ENCODE data around the gene ALPK3.

ALPK3 gene

DNA sequence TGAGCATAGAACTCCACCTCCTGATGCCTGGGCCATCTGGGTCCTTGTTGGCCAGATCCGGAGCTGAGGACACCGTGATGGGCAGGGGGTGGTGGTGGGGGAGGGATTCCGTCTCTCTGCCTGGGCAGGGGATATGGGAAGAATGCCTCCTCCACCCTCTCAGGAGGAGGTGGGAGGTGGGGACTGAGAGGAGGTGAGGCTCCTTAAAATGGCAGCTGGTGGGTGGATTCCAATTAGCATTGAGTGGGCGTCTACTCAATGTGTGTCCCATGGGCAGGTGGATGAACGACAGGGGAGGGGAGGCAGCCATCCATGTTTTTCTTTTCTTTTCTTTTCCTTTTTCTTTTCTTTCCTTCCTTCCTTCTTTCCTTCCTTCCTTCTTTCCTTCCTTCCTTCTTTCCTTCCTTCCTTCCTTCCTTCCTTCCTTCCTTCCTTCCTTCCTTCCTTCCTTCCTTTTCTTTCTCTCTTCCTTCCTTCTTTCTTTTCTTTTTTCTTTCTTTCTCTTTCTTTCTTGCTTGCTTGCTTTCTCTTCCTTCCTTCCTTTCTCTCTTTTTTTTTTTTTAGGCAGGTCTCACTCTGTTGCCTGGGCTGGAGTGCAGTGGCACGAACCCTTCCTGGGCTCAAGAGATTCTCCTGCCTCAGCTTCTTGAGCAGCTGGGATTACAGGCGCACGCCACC is 72.3 kb downstream of the ALPK3 start:
- H3K9ac ChIP-seq (ENCODE audit: insufficient read length): no peak overlapping the region
- TF ChIP-seq POLR2AphosphoS5 (IDR thresholded peaks at IDR 0.05; ENCODE audit: borderline replicate concordance, low read depth, low read length) (no peak), FOXP2 (optimal IDR thresholded peaks at IDR 0.05; ENCODE audit: control extremely low read depth, extremely low read length, insufficient read depth) (no peak), EZH2 (IDR thresholded peaks at IDR 0.05) (no peak)
- DNase-seq (ENCODE audit: low read depth, low spot score): no peak
- H3K4me3 ChIP-seq: no peak overlapping the region
- H3K9me3 ChIP-seq (ENCODE audit: low read depth, low read length): no peaks in the 10 kb centered on the region
- H3K27ac ChIP-seq: no peak overlapping the region
- no peaks in the 10 kb centered on the region for H3K36me3 ChIP-seq (ENCODE audit: insufficient read depth, low read length)

DNA sequence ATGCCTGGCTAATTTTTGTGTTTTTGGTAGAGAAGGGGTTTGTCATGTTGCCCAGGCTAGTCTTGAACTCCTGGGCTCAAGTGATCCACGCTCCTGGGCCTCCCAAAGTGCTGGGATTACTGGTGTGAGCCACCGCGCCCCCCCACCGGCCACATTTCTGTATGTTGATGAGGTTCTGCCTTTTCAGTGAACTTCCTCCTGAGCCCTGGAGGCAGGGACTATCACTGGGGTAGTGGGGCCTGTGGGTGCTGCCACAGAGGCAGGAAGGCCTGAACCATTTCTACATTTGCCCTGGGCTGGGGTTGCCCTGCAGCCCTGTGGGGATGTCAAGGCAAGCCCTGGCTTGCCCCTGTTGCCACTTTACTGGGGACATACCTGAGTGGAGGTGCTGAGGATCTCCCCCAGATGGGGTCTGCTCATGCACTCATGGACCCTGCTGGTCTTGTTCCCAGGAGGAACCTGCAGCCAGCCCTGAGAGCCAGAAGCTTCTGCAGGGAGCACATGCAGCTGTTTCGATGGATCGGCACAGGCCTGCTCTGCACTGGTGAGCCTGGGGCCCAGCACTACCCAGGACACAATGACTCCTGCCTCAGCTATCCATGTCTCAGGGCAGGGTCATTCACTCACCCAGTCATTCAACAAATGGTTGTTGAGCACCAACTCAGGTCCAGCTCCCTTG is 73.0 kb downstream of the ALPK3 start:
- Histone ChIP-seq H3K9me3 (ENCODE audit: low read depth, low read length) (no peaks in the 10 kb centered on the region), H3K9ac (ENCODE audit: insufficient read length) (no peak overlapping the region), H3K27ac (no peak overlapping the region), H3K36me3 (ENCODE audit: insufficient read depth, low read length) (no peaks in the 10 kb centered on the region), H3K4me3 (no peak overlapping the region)
- no peak for DNase-seq (ENCODE audit: low read depth, low spot score)
- TF ChIP-seq EZH2 (IDR thresholded peaks at IDR 0.05): no peak
- TF ChIP-seq POLR2AphosphoS5 (IDR thresholded peaks at IDR 0.05; ENCODE audit: borderline replicate concordance, low read depth, low read length): no peak
- no peak for TF ChIP-seq FOXP2 (optimal IDR thresholded peaks at IDR 0.05; ENCODE audit: control extremely low read depth, extremely low read length, insufficient read depth)

DNA sequence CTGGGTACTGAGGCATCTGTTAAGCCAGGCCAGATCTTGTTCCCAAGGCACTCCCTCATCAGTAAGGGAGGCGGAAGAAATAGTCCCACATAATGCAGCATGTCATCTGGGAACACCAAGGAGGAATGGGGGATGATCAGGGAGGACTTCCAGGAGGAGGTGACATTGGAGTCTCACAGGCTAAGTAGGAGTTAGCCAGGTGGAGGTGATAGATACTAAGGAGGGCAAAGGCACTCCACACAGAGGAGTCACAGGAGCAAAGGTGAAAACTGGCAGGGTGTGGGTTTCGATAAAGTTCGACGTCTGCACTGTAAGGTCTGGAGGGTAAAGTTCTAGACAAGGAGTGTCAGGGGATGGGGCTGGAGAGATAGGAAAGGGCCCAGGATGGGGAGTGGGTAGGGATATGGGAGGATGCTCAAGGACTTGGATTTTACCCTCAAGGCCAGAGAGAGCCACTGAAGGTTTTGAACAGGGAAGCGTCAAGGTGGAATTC is 73.6 kb downstream of the ALPK3 start:
- no peak overlapping the region for H3K9ac ChIP-seq (ENCODE audit: insufficient read length)
- no peaks in the 10 kb centered on the region for H3K36me3 ChIP-seq (ENCODE audit: insufficient read depth, low read length)
- no peaks in the 10 kb centered on the region for H3K9me3 ChIP-seq (ENCODE audit: low read depth, low read length)
- no peak for DNase-seq (ENCODE audit: low read depth, low spot score)
- TF ChIP-seq FOXP2 (optimal IDR thresholded peaks at IDR 0.05; ENCODE audit: control extremely low read depth, extremely low read length, insufficient read depth) (no peak), POLR2AphosphoS5 (IDR thresholded peaks at IDR 0.05; ENCODE audit: borderline replicate concordance, low read depth, low read length) (no peak), EZH2 (IDR thresholded peaks at IDR 0.05) (no peak)
- no peak overlapping the region for H3K27ac ChIP-seq
- H3K4me3 ChIP-seq: no peak overlapping the region

DNA sequence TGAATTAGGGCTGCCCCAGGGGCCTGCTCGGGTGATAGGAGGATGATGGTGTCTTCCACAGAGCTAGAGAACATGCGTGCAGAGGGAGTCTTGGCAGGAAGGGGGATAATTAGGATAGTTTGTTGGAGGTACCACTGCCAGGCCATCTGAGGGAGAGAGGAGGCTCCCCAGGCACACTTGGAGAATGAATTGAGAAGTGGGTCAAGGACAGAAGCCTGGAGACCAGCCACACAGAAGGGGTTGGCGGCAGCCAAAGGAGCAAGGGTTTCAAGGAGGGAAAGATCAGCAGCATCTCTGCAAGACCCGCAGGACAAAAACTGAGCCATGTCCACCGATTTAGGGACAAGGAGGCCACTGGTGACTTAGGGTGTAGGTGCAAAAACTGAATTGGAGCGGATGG is 74.2 kb downstream of the ALPK3 start:
- Histone ChIP-seq H3K36me3 (ENCODE audit: insufficient read depth, low read length) (no peaks in the 10 kb centered on the region), H3K9me3 (ENCODE audit: low read depth, low read length) (no peaks in the 10 kb centered on the region), H3K4me3 (no peak overlapping the region), H3K27ac (no peak overlapping the region), H3K9ac (ENCODE audit: insufficient read length) (no peak overlapping the region)
- TF ChIP-seq POLR2AphosphoS5 (IDR thresholded peaks at IDR 0.05; ENCODE audit: borderline replicate concordance, low read depth, low read length) (no peak), EZH2 (IDR thresholded peaks at IDR 0.05) (no peak), FOXP2 (optimal IDR thresholded peaks at IDR 0.05; ENCODE audit: control extremely low read depth, extremely low read length, insufficient read depth) (no peak)
- DNase-seq (ENCODE audit: low read depth, low spot score): no peak

DNA sequence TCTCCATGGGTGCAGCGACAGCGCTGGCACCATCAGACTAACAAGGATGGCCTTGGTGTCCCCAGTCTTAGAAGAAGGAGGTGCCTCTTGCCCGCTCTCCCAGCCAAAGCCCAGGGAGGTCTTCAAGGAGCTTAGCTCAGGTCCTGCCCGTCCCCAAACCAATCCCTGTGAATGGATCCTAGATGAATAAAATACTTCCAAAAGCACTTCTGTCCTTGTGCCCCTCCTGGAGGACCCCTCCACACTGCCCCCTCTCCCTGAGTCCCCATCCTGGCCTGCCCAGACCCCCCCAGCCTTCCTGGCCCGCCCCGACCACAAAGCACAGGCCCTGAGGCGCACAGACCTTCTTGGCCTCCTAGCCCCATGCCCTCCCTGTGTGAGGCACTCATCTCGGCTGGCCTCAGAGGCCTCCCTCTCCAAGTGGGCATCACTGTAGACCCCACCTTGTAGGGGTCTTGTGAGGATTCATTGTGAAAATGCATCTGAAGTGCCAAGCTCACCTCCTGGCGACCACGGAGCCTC is 75.7 kb downstream of the ALPK3 start:
- Histone ChIP-seq H3K36me3 (ENCODE audit: insufficient read depth, low read length) (no peaks in the 10 kb centered on the region), H3K4me3 (no peak overlapping the region), H3K9me3 (ENCODE audit: low read depth, low read length) (no peaks in the 10 kb centered on the region), H3K9ac (ENCODE audit: insufficient read length) (no peak overlapping the region), H3K27ac (no peak overlapping the region)
- TF ChIP-seq POLR2AphosphoS5 (IDR thresholded peaks at IDR 0.05; ENCODE audit: borderline replicate concordance, low read depth, low read length) (no peak), EZH2 (IDR thresholded peaks at IDR 0.05) (no peak), FOXP2 (optimal IDR thresholded peaks at IDR 0.05; ENCODE audit: control extremely low read depth, extremely low read length, insufficient read depth) (no peak)
- no peak for DNase-seq (ENCODE audit: low read depth, low spot score)

DNA sequence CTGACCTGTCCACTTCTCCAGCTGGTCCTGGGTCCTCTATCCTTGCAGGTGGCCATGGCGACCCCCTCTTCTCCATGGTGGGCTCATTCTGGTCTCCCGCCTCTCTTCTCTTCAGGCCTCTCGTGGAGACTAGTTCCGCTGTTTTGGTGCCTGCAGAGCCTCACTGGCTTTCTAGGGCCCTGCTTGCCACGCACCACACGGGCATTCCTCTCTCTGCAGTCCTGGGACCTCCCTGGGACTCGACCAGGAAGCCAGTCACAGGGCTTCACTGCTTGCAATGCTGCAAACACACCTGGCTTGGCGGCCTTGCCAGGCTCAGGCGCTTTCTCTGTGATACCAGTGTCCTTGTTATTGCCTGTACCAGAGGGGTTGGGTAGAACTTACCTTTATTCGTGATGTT is 76.5 kb downstream of the ALPK3 start:
- H3K9me3 ChIP-seq (ENCODE audit: low read depth, low read length): no peaks in the 10 kb centered on the region
- DNase-seq (ENCODE audit: low read depth, low spot score): no peak
- no peak overlapping the region for H3K27ac ChIP-seq
- H3K9ac ChIP-seq (ENCODE audit: insufficient read length): no peak overlapping the region
- H3K4me3 ChIP-seq: no peak overlapping the region
- no peaks in the 10 kb centered on the region for H3K36me3 ChIP-seq (ENCODE audit: insufficient read depth, low read length)
- TF ChIP-seq EZH2 (IDR thresholded peaks at IDR 0.05) (no peak), FOXP2 (optimal IDR thresholded peaks at IDR 0.05; ENCODE audit: control extremely low read depth, extremely low read length, insufficient read depth) (no peak), POLR2AphosphoS5 (IDR thresholded peaks at IDR 0.05; ENCODE audit: borderline replicate concordance, low read depth, low read length) (no peak)

DNA sequence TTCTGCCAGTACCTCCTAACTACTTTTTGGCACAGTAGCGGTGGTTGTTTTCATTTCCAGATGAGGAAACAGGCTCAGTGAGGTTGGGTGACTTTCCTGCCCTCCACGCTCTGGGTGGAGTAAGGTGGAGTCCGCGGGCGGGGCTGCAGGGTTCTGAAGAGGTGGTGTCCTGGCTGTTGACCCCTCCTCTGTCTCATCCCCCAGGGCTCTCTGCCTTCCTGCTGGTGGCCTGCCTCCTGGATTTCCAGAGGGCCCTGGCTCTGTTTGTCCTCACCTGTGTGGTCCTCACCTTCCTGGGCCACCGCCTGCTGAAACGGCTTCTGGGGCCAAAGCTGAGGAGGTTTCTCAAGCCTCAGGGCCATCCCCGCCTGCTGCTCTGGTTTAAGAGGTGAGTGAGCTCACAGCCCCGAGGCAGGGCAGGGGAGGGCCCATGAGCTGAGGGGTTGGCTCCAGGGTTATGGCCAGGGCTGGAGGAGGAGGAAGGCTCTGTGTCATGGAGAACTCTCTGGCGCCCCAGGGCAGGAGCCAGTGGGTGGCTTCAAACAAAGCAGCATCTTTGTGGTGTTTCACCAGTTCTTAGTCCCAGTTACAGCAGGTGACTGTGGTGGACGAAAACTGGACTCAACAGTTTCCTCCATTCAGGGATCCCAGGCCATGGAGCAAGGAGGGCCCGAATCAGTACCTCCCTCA is 77.7 kb downstream of the ALPK3 start:
- DNase-seq (ENCODE audit: low read depth, low spot score): no peak
- H3K27ac ChIP-seq: no peak overlapping the region

DNA sequence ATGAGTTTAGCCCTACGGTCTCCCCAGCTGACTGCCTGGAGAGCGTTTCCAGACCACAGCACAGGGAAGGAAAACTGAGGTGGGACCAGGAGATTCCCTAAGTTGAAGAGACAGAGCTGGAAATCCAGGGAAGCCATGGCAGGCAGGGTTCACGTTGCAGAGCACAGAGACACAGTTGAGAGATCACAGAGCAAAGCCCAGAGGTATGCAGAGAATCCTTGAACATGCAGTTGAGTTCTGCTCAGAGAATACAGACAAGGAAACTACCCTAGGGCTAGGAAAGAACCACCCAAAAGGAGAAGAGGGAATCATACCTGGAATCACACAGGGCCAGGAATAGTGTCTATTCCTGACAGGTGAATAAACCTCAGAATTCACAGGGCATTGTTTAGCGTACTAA is 81.6 kb downstream of the ALPK3 start:
- TF ChIP-seq EZH2 (IDR thresholded peaks at IDR 0.05): no peak
- TF ChIP-seq POLR2AphosphoS5 (IDR thresholded peaks at IDR 0.05; ENCODE audit: borderline replicate concordance, low read depth, low read length): no peak
- TF ChIP-seq FOXP2 (optimal IDR thresholded peaks at IDR 0.05; ENCODE audit: control extremely low read depth, extremely low read length, insufficient read depth): no peak
- H3K9ac ChIP-seq (ENCODE audit: insufficient read length): no peak overlapping the region
- no peak overlapping the region for H3K27ac ChIP-seq
- H3K4me3 ChIP-seq: no peak overlapping the region
- no peaks in the 10 kb centered on the region for H3K9me3 ChIP-seq (ENCODE audit: low read depth, low read length)
- no peaks in the 10 kb centered on the region for H3K36me3 ChIP-seq (ENCODE audit: insufficient read depth, low read length)
- DNase-seq (ENCODE audit: low read depth, low spot score): no peak

More for the DNA sequence above, 77.7 kb downstream of the ALPK3 start:
- H3K9me3 ChIP-seq (ENCODE audit: low read depth, low read length): no peaks in the 10 kb centered on the region
- no peaks in the 10 kb centered on the region for H3K36me3 ChIP-seq (ENCODE audit: insufficient read depth, low read length)
- no peak overlapping the region for H3K9ac ChIP-seq (ENCODE audit: insufficient read length)
- no peak for TF ChIP-seq EZH2 (IDR thresholded peaks at IDR 0.05)
- TF ChIP-seq POLR2AphosphoS5 (IDR thresholded peaks at IDR 0.05; ENCODE audit: borderline replicate concordance, low read depth, low read length): no peak
- TF ChIP-seq FOXP2 (optimal IDR thresholded peaks at IDR 0.05; ENCODE audit: control extremely low read depth, extremely low read length, insufficient read depth): no peak
- H3K4me3 ChIP-seq: no peak overlapping the region
